ENCODE data around the gene SNRPA.
"Not testable (repeated sequence)": the region's sequence is repeated elsewhere in the genome, so short reads cannot be mapped to it uniquely, and the experiment has no call there.

SNRPA gene

DNA sequence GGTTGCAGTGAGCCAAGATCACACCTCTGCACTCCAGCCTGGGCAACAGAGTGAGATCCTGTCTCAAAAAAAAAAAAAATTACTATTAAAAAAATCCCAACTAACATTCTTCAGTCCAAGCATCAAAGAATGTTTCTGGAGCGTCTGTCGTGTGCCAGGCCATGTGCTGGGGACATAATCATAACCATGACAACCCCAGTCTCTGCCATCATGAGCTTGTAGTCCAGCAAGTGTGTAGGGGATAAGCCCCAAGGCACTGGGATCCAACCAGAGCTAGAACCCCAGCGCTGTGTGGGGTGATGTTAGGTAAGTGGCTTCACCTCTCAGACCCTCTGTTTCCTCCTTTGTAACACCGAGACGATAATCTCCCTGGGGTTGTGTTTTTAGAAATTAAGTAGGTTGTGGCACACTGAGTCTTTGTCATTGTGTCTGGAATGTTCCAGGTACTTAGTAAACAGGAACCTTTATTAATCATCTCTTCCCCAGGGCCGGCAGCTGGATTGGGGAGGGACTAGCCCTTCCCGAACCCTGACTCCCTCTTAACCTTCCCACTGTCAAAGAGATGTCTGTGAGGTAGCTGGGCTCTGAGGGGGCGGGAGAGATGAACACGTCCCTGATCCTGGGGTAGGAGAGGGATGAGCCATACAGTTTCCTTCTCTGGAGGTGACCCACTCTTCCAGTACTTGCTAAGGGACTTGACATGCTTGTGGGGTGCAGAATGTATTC, 28.9 kb upstream of the SNRPA start:
- no peak for DNase-seq

DNA sequence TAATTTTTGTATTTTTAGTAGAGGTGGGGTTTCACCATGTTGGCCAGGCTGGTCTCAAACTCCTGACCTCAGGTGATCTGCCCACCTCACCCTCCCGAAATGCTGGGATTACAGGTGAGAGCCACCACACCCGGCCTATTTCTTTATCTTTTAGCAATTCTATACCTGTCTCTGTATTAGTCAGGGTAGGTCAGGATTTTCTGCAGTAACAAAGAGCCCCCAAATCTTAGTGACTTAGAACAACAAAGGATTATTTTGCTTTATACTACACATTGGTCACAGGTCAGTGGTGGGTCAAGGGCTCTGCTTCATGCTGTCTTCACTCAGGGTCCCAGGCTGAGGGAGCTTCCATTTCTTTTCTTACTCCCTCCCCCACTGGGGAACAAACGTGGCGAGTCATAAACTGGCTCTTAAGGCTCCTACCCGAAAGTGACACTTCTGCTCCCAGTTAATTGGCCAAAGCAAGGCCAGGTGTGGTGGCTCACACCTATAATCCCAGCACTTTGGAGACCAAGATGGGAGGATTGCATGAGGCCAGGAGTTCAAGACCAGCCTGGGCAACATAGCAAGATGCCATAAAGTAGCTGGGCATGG, 27.2 kb upstream of the SNRPA start:
- no peak for DNase-seq

DNA sequence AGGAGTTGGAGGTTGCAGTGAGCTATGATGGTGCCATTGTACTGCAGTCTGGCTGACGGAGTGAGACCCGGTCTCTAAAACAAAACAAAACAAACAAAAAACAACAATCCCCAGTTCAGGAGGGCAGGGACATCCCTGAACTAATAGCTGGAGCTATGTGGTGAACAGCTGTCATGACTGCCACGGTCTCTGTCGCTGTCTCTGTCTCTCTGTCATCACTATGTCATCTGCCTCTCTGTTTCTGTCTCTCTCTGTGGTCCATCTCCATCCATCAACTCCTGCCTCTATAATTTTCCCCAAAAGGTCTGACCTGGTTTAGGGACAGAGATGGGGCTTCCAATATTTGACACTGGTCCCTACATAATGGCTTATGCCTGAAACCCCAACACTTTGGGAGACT, 26.7 kb upstream of the SNRPA start:
- no peak for DNase-seq

- no peak for DNase-seq
These were observed 26.1 kb upstream of the SNRPA start for GRCh38 chr19:40724855-40725254.

DNA sequence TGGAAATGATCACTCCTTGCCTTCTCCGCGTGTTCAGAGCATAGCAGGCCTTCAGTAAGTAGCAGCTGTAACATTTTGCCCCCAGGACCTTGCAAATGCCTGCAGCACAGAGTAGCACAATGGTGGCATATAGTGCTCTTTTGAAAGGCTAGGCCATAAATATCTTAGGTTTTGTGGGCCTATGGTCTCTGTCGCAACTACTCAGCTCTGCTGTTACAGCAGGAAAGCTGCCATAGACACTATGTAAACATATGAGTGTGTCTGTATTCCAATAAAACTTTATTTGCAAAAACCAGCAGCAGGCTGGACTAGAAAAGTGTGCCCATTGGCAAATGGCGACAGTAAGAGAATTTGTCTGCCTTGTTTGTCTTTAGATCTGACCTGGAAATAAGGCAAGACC, 24.7 kb upstream of the SNRPA start:
- DNase-seq, result no peak

DNA sequence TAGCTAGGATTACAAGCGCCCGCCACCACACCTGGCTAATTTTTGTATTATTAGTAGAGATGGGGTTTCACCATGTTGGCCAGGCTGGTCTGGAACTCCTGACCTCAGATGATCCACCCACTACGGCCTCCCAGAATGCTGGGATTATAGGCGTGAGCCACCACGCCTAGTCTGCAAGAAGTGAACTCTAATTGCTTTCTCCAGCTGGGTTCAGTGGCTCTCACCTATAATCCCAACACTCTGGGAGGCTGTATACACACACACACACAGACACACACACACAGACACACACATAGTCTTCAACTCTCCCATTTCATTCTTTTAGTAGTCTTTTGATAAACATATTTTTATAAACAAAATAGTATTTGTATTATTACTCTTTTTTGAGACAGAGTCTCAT, 20.9 kb upstream of the SNRPA start:
- not testable (repeated sequence) for DNase-seq

DNA sequence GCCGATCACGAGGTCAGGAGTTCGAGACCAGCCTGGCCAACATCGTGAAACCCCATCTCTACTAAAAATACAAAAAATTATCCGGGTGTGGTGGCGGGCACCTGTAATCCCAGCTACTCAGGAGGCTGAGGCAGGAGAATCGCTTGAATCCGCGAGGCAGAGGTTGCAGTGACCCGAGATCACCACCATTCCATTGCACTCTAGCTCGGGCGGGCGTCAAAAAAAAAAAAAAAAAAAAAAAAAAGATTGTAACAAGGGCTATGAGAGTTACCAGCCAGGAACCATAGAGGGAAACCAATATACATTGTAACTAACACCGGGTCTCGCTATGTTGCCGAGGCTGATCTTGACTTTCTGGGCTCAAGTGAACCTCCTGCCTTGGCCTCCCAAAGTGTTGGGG, 18.7 kb upstream of the SNRPA start:
- not testable (repeated sequence) for DNase-seq

DNA sequence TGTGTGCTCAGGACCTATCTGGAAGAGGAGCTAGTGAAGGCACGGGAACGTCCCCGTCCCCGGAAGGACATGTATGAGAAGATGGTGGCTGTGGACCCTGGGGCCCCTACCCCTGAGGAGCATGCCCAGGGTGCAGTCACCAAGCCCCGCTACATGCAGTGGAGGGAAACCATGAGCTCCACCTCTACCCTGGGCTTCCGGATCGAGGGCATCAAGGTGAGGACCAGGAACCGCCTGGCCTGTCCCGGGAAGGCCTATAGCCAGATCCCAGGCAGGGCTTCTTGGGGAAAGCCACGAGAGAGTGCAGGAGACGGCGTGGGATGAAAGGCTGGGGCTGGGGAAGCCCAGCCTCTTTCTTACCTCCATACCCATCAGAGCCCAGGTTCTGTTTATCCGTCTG, 17.9 kb upstream of the SNRPA start:
- DNase-seq, result no peak

DNA sequence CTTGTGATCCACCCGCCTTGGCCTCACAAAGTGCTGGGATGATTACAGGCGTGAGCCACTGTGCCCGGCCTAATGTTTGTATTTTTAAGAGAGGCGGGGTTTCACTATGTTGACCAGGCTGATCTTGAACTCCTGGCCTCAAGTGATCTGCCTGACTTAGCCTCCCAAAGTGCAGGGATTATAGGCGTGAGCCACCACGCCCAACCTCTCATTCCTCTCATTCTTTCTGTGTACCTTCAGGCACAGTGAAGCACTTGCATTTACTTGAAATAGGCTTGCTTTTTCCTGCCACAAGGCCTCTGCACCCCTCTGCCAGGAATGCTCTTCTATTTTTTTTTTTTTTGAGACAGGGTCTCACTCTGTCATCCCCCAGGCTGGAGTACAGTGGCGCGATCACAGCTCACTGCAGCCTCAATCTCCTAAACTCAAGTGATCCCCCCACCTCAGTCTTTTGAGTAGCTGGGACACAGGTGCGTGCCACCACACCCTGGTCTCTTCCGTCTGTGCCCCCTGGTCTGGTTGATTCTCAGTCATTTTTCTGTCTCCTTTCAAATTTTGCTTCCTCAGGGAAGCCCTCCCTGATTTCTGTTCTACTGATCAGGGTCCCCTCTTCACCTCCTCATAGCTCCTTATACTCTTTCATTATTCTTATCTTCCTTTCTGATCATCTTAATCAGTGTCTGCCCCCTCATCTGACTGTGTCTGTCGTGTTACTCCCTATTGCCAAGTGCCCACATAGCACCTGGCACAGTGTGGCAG, 15.8 kb upstream of the SNRPA start:
- DNase-seq, result no peak

GRCh38 chr19:40736661-40737060, 14.3 kb upstream of the SNRPA start:
- no peak for DNase-seq

GRCh38 chr19:40737102-40737644, 13.8 kb upstream of the SNRPA start:
- DNase-seq, result no peak

DNA sequence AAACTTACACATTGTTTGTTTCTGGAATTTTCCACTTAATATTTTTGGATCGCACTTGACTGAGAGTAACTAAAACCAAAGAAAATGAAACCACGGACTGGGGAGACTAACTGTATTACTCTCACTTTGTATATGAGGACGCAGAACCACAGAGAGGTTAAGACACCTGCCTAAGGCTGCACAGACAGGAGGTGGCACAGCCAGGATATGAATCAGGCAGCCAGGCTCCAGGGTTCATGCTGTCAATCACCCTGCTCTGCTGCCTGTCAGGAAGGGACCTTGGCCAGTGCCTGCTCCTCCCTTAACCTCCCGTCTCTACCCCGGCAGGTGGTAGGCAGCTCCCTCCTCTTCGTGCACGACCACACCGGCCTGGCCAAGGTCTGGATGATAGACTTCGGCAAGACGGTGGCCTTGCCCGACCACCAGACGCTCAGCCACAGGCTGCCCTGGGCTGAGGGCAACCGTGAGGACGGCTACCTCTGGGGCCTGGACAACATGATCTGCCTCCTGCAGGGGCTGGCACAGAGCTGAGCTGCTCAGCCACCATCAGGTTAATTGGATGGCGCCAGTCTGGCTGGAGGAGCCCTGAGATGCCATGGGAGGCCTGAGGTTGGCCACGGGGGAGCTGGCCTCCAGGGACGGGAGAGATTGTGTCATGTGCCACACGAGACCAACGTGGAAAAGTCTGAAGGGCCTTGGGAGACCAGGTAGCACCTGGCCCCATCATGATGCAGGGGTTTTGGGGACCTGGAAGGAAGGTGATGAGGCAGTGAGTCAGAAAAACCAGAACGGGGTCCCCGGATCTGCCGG, 11.8 kb upstream of the SNRPA start:
- no peak for DNase-seq

GRCh38 chr19:40739871-40740703, 10.9 kb upstream of the SNRPA start:
- DNase-seq, result no peak

DNA sequence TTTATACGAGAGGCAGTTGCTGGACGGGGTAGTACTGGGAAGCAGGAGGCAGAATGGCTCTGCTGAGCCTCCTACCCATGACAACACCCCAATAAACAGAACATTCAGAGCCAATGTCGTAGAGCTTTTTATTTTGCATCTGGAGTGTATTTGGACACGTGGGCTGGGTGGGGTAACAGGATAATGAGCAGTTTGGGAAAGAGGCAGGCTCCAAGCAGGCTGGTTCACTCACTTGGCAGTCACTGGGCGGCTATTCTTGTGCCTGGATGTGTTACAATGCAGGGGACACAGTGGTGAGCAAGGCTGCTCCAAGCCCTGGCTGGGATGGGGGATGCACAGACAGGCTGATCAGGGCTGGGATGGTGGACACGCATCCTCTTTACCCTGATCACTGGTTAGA, 10.3 kb upstream of the SNRPA start:
- DNase-seq, result no peak

DNA sequence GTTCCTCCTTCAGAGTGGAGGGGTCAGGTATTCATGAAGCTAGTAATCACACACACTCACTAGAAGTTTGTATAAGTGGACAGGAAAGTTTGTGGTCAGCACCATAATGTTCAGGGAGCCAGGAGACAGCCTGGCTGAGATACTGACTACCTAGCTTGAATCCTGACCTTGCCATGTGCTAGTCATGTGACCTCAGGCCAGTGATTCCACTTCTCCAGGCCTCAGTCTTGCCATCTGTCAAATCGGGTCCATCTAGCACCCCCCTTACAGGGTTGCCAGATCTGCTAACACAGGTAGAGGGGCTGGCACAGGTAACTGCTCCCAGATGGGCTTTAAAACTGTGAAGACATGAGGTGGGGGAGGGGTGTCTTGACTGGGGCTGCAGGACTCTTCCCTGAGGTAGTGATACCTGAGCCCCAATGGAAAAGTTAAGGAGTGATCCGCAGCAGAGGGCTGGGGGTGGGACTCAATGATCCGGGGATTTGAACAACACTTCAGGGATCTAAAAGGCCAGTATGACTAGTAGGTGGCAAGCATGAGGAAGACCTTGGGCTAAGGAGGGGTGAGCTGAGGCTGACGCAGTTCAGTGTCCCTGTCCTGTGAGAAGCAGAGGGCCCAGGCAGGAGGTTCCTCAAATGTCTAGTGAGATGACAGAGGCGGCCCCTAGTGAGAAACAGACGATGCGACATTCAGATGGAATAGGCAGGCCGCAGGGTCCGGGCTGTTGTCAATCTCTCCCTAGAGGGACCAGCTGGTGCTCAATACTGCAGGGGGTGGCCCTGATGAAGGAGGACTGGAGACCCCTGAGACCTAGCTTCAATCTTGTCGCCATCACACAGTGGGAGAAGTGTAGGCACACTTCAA, 9.2 kb upstream of the SNRPA start:
- no peak for DNase-seq

- no peak for DNase-seq
These were observed 8.5 kb upstream of the SNRPA start for GRCh38 chr19:40742477-40742876.

DNA sequence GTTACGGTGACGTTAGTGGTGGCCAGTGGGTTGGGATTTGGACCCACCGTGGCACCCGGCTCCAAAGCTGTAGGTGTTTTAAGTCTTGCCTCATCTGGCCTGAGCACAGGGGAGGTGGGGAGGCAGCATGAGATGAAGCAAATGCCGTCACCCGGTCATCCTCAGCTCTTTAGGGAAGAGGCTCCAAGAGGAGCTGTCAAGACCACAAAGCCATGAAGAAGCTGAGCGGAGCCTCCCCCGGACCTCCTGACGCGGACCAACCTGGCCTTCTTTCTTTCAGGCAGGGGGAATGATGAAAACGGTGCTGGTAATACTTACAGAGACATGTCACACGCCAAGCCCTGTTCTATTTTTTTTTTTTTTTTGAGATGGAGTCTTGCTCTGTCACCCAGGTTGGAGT, 8.1 kb upstream of the SNRPA start:
- DNase-seq, result no peak

- no peak for DNase-seq
These were observed 7.1 kb upstream of the SNRPA start for GRCh38 chr19:40743926-40744325.

- DNase-seq, result no peak
These were observed 6.2 kb upstream of the SNRPA start for GRCh38 chr19:40744554-40745401.

DNA sequence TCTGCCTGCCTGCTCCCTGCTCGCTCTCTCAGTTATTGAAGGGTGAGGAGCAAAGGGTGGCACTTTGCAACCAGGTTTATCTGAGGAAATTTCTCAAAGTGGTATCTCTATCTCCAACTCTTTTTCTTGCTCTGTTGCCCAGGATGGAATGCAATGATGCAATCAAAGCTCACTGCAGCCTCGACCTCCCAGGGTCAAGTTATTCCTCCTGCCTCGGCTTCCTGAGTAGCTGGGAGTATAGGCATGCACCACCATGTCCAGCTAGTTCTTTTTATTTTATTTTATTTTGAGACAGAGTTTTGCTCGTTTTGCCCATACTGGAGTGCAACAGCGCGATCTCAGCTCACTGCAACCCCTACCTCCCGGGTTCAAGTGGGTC, 5.6 kb upstream of the SNRPA start:
- DNase-seq, result no peak
